Stimulated activated CD4-positive, alpha-beta T cell treated with anti-CD3 and anti-CD28 coated beads, Interleukin-15, amount 100 ng/mL, for 1 hour (primary cell): ENCODE data around the gene PPFIBP1.
"Not testable (repeated sequence)": the region's sequence is repeated elsewhere in the genome, so short reads cannot be mapped to it uniquely, and the experiment has no call there.

Source experiments
- DNase-seq, 2 donors: peaks; one replicate each; pipeline ENCODE4 v3.0.0-alpha.2; 2020; ENCODE audit warnings: low read depth in 1 of 2, low spot score in 1 of 2

The PPFIBP1 gene

GRCh38 chr12:27705263-27705662 is 181.3 kb downstream of the PPFIBP1 start:
- no peak for DNase-seq

GRCh38 chr12:27707216-27707615 is 183.2 kb downstream of the PPFIBP1 start:
- DNase-seq = no peak

GRCh38 chr12:27709212-27709931 is 185.4 kb downstream of the PPFIBP1 start:
- no peak for DNase-seq

- no peak for DNase-seq
These were observed 186.1 kb downstream of the PPFIBP1 start for GRCh38 chr12:27709932-27710591.

GRCh38 chr12:27710592-27711316 is 186.7 kb downstream of the PPFIBP1 start, which contains the start of gene MRPS35:
Gene MRPS35, plus strand, starts transcription at chr12:27710832. Its CDS starts 12 bp downstream, at chr12:27710844.
- DNase-seq = peak; percentile 81 to 88

- no peak for DNase-seq
These were observed 187.3 kb downstream of the PPFIBP1 start for GRCh38 chr12:27711317-27711682.

- DNase-seq = no peak
These were observed 188.0 kb downstream of the PPFIBP1 start for GRCh38 chr12:27711967-27712366.

- DNase-seq = no peak
These were observed 199.2 kb downstream of the PPFIBP1 start for GRCh38 chr12:27723212-27723611.

- DNase-seq = no peak
These were observed 206.1 kb downstream of the PPFIBP1 start for GRCh38 chr12:27730097-27730588.

- no peak for DNase-seq
These were observed 208.3 kb downstream of the PPFIBP1 start for GRCh38 chr12:27732281-27732680.

- DNase-seq = peak in 1 of 2 donors; percentile 6
These were observed 209.1 kb downstream of the PPFIBP1 start for GRCh38 chr12:27733052-27733656.

GRCh38 chr12:27733791-27734190 is 209.8 kb downstream of the PPFIBP1 start:
- DNase-seq = no peak

- DNase-seq = not testable (repeated sequence)
These were observed 210.3 kb downstream of the PPFIBP1 start for GRCh38 chr12:27734321-27734720.

GRCh38 chr12:27743601-27744000 is 219.6 kb downstream of the PPFIBP1 start:
- DNase-seq = no peak
